Measurements from ENCODE around the gene DNMT3A.

Gene DNMT3A

DNA sequence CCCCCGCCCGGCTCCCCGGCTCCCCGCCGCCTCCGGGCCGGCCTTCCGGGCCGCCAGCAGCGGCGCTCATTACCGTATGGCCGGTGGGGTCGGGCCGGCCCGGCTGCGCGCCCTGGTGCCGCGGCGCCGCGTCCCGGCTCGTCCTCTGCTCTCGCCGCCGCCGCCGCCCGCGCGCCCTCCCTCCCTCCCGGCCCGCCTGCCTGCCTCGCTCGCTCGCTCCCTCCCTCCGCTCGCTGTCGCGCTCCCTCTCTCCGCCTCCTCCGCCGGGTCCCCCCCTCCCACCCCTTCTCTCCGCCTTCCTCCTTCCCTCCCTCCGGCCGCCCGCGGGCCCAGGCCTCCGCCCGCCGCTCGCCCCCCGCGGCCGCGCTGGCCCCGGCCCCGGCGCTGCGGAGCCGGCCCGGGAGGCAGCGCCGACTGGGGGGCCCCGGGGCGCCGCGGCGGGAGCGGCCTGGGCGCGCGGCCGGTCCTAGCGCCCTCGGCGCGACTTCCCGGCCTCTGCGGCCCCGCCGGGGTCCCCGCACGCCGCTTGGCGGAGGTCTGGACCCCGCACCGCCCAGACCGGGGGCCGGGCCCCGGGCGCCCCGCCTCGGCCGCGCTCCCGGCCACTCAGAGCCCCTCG is at the start of gene DNMT3A:
TSS of gene DNMT3A (minus strand) at position 173 of the 619 bp plus-strand sequence. CDS start 27,941 bp downstream, outside the sequence.
- peak; percentile 72 for DNase-seq (ENCODE audit: low spot score)

DNA sequence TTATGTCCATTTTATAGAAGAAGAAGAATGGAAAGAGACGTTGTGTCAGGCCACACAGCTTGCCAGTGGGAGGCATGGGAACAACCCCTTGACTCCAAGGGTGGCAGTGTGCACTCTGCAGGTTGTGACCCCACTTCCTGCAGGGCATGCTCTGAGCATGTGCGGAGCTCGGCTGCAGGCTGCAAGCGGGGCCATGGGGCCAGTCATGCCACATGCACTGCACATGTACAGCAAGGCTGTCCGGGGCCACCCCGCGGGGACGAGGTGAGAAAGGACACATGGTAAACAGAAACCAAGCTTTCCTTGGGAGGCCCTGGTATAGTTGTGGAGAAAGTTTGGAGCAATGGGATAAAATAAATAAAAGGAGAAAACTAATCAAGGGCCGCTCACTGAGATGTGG is 47.4 kb upstream of the DNMT3A start:
- DNase-seq (ENCODE audit: low spot score): no peak

DNA sequence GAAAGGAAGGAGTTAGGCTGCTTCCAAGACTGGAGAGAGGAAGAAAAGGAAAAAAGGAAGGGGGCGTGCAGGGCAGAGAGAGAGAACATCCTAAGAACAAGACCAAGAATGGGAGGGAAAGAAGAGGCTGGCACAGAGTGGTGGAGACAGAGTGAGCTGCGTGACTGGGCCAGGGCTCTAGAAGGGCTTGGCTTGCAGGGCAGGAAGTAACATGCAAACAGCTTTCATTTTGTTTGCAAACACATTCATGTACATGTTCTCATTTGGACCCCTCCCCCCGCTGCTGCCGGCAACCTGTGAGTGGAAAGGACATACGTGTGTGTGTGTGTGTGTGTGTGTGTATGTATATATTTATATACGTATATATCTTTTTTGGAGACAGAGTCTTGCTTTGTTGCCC is 46.8 kb upstream of the DNMT3A start:
- DNase-seq (ENCODE audit: low spot score): no peak

DNA sequence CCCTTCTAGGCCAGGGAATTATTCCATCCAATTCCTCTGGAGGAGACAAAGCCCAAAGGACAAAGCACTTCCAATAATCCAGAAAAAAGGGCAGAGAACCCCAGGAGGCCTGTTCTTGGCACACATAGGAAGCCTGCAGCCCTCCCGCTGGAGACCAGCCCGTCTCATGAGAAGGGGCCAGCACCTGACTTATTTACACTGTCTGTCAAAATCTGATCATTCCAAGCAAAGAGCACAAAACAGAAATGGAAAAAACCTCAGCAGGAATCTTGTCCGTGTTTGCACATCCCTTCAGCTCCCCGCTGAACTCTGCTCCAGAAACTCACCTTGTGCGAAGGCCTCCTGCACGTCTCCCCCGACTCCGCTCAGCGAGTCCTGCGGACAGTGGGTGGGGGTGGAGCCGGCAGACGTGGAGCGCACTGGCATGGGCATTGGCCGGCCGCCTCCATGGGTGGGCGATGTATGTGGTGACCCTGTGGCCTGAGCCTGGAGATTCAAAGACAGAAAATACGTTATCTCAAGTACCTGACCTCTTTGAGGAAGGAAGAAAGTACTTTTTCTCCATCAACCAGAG is 46.2 kb upstream of the DNMT3A start:
- DNase-seq (ENCODE audit: low spot score): peak; percentile 50

DNA sequence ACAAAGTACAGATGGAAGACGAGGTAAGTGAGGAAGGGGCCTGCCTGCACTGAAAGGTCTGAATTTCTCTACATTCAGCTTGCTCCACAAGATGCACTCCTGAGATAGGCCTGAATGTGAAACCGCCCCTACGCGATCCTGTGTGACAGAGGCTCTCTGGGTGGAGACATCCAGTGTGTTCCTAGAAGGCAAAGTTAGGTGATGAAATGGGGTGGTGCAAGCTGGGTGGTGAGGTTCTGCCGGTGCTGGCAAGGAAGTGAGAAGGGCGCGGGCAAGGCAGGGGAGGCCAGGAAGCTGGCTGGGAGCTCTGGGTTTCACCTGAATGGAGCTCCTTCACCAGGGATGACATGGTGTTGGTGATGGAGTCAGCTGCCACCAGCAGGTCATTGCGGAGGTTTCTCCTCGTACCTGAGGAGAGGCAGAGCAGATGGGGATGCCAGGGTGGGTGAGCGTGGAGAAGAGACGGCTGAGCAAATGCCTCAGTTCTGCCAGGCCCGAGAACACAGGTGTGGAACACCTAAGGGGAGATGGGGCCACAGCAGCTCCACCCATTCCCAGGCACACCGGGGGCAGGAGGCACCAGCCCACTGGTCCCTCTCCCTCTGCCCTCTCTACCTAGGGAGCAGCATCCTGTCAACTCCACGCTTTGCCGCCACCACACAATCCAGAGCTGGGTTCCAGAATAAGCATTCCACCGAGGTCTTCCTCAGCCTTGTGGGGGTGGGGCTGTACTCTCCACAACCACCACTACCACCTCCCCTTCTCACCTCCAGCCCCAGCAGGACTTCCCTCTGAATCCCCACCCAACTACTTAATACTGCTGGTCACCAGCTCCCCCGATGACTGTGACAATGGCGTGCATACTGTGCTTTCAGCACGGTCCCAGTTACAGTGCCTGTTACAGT is 45.5 kb upstream of the DNMT3A start:
- no peak for DNase-seq (ENCODE audit: low spot score)

DNA sequence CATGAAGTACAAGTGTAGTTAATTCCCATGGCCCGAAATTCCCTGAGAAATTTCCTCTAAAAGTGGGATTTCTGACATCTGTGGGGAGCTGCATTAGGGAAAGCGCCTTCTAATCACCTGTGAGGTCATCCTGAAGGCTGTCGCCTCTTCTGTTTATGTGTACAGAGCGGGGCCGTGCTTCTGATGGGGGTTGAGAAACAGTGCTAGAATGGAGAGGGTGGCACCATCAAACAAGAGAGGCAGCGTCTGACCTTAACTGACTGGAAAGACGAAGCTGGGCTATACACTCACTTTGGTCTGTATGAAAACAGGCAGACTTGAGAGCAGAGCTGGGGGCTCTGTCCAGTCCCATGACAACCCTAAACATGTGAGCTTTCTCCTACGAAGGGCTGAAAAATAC is 44.2 kb upstream of the DNMT3A start:
- no peak for DNase-seq (ENCODE audit: low spot score)

DNA sequence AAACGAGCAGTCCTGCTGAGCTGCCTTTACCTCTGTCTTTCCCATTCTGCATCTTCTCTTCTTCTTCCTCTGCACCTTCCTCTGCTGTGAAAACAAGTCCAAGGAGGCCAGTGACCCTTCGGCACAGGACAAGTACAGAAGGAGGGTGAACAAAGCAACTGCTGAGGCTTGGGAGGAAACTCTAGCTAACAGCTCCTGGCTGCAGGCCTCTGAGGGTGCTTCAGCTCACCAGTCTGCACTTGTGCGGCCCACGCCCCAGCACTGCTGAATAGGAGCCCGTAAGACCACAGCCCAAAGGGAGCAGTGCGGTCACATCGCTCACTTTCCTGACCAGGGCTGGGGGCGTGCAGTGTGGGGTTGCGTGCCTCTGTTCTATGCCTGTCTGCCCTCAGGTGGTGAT is 42.1 kb upstream of the DNMT3A start:
- no peak for DNase-seq (ENCODE audit: low spot score)

DNA sequence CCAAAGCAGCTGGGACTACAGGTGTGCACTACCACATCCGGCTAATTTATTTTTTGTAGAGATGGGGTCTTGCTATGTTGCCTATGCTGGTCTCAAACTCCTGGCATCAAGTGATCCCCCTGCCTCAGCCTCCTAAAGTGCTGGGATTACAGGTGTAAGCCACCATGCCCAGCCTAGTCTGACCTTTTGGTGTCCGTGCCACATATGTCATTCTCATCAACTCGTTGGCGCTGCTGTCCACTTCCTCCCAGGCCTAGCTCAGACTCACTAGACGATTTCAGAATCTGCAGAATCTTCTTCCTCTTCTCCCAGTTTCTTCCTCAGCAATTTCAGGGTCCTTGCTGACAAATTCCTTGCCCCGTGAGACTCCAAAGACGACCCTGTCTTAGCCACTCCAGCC is 39.8 kb upstream of the DNMT3A start:
- no peak for DNase-seq (ENCODE audit: low spot score)

DNA sequence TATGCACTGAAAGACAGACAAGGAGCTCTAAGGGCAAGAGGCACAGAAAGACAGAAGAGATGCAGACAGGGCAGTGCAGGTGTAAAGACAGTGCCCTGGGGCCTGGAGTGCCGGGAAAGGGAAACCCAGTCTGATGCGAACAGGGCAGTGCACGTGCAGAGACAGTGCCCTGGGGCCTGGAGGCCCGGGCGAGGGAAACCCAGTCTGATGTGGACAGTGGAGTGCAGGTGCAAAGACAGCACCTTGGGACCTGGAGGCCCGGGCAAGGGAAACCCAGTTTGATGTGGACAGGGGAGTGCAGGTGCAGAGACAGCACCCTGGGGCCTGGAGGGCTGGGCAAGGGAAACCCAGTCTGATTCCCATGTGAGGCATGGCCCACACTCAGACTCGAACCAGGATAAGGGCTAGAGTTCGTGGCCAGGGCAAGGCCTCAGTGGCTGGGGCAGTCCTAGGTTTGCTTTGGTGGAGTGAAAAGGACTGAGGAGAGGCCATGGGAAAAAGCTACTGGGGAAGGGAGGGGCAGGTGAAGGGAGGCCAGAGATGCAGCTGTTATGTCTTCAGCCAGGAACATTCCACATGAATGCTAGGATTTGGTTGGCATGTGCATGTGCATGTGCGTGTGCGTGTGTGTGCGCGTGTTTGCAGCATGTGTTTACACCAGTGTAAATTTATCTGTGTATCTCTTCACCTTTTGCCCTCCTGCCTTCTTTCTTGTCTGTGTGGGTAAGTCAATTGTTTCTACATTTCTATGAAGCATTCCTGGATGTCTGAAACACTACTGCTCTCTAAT is 39.1 kb upstream of the DNMT3A start:
- DNase-seq (ENCODE audit: low spot score): no peak

DNA sequence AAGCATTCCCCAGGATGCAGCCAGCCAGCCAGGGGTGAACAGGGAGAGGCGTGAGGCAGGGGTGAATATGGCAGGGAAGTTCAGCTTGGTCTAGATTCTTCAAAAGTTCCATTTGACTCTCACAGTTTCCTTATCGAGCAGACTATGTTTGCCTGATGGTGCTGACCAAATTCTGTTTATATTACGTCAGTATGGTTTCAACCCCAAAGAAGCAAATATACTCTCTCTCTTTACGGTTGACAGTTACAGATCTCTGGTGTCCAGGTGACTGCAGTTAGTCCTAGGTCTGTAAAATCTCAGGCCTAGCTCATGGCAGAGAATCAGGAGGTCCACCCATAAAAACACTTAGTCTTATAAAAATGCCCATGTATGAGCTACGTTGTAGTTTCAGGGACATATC is 38.3 kb upstream of the DNMT3A start:
- DNase-seq (ENCODE audit: low spot score): no peak

DNA sequence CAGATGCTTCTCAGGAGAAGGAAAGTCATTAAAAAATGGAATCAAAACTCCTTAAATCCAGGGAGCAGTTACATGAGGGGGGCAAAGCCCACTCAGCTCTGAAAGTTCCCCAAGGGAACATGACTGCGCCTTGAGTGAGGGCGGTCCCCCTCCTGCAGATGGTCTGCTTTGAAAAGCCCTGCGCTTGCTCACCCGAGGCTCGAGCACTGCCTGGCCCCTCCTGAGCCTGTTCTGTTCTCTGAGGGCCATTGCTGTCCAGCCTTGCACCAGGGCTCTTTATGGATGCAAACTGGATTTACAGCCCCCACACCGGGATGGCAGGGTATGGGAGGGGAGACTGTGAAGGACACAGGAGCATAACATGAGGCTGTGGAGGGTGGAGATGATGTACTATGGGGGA is 37.8 kb upstream of the DNMT3A start:
- no peak for DNase-seq (ENCODE audit: low spot score)

DNA sequence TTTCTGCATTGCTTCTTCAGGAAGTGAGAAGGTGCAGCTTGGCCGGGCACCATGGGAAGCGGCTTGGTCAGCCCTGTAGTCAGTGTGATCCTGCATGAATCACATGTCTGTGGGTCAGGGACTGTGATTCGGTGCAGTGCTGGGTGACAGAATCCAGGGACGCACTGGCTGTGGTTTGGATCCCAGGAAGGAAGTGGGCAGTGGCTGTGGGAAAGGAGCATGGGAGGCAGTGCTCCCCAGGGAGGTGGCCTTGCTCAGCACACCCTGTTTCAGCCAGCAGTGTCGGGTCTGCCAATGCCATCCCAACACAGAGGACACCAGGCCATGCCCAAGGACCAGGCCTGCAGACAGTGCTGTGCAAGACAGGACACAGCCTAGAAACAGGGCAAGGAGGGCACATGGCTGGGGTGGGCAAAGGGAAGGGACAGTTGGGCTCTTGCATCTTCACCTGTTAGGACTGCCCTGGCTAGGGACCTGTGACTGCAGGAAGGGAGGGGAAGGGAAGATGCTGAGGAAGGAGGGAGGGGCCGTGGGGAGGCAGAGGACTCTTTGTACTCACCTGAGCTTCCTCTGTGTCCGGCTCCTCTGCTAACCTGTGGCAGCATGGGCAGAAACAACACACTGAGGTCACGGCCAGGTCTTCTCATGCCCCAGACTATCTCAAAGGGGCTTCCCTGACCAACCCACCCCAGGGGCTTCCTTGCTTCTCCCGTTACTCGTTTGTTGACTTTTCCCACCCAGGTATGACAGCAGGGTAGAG is 37.2 kb upstream of the DNMT3A start:
- DNase-seq (ENCODE audit: low spot score): no peak

DNA sequence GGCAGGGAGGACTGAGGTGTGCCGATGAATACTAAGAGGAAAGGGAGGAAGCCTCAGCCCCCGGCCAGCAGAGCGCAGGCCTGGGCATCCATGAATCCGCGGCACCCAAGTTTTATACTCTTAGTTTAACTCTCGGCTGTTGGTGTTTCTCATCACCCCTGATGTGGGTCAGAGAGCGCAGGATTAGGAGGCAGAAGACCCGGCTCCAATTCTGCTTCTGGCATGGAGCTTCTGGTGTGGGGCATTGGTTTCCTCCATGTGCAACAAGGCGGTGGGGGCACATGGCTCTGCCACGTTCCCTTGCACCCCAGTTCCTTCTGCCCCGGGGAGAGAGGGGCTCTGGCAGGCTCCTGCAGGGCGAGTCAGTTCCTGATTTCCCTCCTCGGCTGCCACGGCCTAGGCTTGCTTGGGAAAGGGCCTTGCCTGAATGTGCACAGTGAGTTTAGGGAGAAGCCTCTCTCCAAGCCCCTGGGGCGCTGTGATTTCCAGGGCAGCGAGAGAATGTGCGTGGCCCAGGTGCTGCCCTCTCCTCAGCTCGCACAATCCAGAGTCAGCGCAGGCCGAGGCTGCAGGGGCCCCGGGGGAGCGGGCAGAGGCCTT is 36.2 kb upstream of the DNMT3A start:
- no peak for DNase-seq (ENCODE audit: low spot score)

DNA sequence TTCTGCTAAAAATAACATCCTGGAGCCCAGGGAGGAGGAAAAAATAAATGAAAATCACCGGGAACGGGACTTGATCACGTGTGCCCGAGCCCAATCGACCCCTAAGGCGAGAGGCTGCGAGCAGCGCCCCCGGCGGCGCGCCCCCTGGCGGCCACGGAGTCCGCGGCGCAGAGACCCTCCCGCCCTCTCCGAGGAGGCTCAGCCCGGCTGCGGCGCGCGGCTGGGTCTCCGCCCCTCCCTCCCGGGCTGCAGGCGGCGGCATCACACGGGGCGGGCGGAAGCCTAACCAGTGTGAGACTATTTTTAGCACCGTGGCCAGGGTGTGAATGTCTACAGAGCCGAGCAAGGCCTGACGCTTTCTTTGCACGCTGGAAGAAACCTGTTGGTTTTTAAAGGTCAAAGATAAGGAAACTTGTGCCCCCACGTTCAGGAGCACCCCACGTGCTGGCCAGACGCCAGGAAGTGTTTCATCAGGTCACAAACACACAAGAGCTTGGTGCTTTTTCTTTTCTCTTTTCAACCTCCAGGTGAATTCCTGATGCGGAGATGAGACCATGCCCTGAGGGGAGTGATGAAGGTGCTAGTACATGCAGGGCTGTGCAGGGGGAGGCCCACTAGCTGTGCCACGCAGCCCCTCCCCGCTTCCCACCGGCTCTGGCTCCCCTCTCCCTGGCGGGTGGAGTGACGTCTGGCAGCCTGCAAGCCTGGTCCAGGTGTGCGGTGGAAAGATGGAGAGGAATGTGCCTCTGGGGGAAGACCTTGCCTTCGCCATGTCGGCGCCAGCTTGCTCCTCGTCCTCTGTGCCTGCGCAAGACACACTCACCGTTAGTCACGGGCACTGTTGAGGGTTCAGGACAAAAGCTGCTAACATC is 35.3 kb upstream of the DNMT3A start:
- DNase-seq (ENCODE audit: low spot score): peak; percentile 77

DNA sequence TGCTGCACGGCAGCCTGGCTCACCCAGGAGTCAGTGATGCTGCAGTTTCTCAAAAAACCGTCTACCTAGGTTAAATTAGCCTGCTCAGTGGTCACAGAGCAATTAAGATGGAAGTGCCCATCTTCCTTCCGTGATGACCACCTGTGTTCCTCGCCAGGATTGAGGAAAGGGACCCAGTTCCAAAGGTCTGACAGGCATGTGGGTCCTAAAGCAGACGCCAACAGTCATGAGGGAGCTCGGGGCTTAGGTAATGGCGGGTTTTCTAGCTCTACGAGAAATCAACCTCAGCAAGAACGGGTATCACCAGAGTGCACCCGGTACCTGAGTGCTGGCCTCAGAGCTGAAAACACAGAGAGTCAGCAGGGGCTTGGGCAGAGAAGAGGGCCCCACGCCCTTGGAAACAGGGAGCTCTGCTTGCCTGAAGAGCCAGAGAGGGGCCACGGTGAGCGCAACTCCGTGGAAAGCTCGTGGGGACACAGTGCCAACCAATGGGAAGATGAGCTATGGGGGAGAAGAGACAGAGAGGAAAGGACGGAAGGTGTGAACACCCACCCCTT is 34.3 kb upstream of the DNMT3A start:
- DNase-seq (ENCODE audit: low spot score): no peak

DNA sequence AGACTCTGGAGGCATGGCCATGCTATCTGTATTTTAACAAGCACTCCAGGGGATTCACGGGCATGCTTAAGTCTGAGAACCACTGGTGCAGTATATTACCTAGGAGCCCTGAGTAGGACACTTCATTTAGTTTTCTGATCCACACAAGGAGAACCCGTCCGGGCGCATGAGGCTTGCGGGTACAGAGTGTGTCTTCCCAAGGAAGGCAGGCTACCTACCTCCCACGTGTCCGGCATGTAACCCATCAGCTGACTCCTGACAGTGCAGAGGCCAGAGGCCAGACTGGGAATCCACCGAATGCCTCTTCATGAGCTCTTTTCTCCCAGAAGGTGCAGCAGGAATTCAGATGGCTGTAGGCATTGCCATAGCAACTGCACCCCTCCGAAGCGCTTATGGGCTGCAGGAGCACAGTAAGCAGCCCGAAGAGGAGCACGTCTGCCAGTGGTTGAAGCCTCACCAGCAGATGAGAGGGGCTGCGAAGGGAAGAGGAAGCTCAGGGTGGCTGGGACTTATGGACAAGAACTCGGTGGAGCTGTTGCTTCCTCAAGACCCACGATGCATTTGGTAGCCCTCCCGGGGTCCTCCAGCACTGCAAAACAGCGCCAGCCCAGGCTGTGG is 33.8 kb upstream of the DNMT3A start:
- DNase-seq (ENCODE audit: low spot score): no peak

DNA sequence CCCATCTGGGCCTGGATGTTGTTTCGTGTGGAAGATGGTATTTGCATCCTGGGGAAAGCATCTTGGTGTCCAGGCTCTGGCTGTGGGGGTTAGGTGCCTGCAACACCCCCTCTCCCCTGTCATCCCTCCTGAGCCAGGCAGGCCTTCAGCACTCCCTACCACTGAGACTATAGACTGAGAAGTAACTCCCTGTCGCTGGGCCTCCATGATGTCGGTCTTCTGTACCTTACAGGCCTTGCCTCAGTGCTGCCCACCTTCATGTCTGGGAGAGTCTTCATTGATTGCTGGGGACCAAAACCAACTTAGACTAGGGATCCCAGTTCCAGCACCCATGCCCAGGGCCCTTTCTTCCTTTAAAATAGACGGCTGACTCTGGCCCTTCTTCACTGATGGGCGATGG is 33.1 kb upstream of the DNMT3A start:
- no peak for DNase-seq (ENCODE audit: low spot score)

DNA sequence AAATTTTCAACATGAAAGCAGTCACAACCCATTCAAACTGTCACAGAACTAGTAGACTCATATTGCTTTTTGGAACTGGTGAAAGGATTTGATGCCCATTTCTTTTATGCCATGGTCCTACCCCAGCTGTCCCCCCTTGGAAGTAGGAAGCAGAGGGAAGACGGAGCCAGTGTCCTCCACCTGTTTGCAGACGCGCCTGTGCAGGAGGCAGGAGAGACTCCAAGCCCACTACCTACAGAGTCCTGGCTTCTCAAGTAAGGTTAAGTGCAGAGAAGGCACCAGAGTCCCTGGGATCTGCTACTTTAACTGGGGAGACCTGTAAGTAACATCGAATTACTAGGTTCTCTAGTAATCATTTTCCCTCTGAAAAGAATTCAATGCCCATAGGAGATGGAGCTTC is 32.7 kb upstream of the DNMT3A start:
- no peak for DNase-seq (ENCODE audit: low spot score)

DNA sequence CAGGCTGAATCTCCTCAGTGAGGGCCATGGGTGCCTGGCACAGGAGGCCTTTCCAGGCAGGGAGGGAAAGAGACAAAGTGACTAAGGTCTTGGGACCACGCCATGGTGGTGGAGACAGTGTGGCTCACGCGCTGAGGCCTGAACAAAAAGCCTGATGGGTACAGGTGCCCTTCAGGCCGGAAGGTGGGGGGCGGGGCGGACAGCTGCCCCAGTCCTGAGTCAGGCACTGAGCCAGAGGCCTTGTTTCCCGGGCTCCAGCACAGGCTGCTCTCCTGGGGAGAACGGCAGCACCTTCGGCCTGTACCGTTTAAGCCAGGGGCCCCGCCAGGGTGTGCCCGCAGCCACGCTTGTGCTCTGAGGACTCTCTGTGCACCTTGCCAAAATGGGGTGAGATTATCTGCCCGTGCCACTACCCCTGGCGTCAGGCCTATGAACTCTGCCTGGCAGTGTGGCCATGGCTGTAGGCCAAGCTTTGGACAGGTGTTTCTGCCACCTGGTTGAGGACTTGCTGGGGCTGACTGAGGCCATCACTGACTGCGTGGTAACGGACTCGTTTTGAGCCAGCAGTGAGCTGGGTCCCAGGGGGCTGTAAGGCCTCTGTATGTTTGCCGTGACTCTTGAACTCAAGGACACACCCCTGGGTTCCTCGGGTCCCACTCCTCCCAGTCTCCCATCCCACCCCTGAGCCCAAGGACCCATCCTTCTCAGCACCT is 31.7 kb upstream of the DNMT3A start:
- peak; percentile 58 for DNase-seq (ENCODE audit: low spot score)
